Activated CD8-positive, alpha-beta memory T cell treated with anti-CD3 and anti-CD28 coated beads for 24 hours (primary cell): ENCODE results near the gene MAPK1IP1L.
"Not testable (repeated sequence)": the region's sequence is repeated elsewhere in the genome, so short reads cannot be mapped to it uniquely, and the experiment has no call there.

Source experiments
- DNase-seq: peaks from one replicate; pipeline ENCODE4 v3.0.0-alpha.2; 2020

Gene MAPK1IP1L

DNA sequence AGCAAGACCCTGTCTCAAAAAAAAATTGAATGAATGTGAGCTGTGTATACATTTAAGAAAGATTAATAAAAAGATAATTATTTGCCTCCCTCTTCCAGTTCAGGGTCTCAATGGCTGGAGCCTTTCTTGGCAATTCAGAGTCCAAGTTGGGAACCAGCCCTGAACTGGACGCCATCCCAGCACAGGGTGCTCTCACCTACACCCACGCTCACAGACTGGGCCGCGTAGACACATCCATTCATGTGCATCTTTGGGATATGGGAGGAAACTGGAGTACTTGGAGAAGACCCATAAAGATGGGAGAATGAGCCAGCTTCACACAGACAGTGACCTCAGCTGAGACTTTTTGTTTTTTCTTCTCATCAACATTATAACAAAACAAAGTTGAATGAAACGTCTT lies 6.5 kb downstream of the MAPK1IP1L start:
- DNase-seq: no peak

DNA sequence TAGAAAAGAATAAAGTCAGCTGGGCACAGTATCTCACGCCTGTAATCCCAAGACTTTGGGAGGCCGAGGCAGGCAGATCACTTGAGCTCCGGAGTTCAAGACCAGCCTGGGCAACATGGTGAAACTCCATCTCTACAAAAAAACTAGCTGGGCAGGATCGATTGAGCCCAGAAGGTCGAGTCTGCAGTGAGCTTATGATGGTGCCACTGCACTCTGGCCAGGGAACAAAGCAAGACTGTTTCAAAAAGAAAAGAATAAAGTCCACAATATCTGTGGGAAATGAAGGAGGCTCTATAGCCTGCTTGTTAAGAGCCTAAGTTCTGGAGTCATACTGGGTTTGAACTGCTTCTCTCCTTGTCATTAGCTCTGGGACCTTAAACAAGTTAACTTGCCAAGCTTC lies 7.9 kb downstream of the MAPK1IP1L start:
- no peak for DNase-seq

DNA sequence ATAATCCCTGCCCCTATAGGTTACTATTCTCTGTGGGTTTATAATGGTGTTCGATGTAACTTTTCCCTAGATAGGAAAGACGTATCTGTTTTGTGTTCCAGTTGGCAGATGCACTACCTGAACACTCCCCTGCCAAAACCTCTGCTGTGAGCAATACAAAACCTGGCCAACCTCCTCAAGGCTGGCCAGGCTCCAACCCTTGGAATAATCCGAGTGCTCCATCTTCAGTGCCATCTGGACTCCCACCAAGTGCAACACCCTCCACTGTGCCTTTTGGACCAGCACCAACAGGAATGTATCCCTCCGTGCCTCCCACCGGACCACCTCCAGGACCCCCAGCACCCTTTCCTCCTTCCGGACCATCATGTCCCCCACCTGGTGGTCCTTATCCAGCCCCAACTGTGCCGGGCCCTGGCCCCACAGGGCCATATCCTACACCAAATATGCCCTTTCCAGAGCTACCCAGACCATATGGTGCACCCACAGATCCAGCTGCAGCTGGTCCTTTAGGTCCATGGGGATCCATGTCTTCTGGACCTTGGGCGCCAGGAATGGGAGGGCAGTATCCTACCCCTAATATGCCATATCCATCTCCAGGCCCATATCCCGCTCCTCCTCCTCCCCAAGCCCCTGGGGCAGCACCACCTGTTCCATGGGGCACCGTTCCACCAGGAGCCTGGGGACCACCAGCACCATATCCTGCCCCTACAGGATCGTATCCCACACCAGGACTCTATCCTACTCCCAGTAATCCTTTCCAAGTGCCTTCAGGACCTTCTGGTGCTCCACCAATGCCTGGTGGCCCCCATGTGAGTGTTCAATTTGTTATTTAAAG lies 11.3 kb downstream of the MAPK1IP1L start:
- DNase-seq: no peak

DNA sequence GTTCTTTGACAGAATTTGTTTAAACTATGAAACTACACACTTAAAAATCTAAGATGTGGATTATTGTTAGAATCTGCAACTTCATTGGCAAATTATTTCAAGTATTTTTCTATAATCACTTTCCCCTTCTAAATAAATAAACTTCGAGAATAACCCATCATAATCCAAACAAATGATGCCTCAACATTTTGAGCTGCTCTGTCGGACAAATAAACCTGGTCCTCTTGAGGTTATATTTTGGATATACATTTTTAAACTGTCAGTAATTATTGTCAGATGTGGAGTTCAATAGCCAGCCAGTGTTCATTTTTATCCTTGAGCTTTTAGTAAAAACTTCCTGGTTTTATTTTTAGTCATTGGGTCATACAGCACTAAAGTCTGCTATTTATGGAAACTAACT lies 13.4 kb downstream of the MAPK1IP1L start:
- not testable (repeated sequence) for DNase-seq

DNA sequence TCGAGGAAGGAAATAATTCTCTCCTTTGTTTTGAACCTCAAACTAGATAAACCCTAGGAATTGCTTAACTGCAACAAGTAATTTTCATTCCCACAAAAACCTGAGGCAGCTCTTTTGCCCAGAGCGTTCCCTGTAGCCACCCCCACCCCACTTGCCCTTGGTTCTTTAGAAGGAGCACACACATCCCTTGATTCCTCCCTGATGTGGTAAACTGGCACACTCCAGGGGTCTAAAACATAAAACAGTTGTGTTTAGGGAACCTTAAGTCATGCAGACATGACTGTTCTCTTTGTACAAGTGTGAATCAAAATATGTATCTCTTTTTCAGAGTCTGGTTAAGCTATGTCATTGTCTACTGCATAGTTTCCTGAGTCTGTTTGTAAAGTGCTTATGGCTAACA lies 14.0 kb downstream of the MAPK1IP1L start:
- DNase-seq: no peak

DNA sequence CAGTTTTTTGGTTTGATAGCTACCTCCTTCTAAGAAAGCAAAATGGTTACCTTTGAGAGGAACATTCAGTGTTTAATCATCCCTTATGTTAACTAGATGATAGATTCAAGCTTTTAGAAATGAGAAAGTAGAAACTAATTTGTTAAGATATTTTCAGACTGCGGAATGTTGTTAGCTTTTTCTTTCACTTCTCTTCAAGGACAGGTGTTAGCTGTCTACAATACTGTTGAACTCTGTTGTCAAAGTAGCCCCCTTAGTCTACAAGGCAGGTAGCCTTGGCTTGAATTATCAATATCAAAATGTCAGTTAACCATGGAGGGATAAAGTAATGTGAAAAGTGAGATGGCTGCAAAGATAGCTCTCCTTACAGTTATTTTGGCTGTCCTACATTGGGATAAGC lies 14.8 kb downstream of the MAPK1IP1L start:
- no peak for DNase-seq

DNA sequence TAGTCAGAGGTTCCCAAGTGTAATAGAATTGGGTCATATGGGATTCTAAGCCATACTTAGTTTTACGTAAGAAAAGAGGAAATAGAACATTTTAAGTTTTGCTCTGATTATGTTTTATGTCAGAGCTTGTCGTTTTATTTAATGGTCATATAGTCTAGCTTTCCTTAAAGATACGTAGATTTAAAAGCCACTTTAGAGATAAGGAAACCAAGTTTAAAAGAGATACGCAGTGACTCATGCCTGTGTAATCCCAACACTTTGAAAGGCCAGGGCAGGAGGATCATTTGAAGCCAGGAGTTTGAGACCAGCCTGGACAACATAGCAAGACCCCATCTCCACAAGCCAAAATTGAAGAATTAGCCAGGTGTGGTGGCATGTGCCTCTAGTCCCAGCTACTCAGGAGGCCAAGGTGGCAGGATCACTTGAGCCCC lies 19.5 kb downstream of the MAPK1IP1L start:
- DNase-seq: no peak

DNA sequence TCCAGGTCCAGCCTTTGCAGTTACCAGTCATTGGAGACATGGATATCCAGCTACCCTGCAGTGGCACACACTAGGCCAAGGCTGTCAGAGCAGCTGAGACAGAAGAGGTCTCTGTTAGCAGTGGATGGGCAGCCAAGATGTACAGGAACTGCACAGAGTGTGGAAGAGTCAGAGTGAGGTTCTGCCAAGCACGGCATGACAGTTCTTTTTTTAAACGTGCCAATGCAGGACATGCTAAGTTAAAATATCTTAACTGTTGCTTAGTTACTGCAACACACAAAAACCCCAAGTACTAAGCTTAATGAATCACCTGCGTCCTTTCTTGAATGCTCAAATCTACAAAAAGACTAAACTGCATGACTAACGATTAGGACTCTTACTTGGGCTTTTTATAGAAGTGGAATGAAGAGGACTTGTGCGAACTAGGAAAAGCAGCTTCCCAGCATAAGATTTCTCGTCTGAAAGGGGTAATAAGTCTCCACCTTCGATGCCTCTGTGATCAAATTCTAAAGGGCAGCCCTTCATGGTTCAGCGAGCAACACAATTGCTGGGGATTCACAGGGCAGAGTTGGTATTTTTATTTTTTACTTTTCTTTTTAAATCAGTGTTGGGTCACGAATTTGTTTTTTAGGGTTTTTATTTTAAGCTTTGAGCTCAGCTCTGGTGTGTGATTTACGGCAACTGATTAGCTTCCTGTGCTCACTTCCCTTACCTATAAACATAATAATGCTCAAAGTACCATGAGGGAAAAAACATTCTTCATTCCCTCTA lies 20.6 kb downstream of the MAPK1IP1L start:
- no peak for DNase-seq

DNA sequence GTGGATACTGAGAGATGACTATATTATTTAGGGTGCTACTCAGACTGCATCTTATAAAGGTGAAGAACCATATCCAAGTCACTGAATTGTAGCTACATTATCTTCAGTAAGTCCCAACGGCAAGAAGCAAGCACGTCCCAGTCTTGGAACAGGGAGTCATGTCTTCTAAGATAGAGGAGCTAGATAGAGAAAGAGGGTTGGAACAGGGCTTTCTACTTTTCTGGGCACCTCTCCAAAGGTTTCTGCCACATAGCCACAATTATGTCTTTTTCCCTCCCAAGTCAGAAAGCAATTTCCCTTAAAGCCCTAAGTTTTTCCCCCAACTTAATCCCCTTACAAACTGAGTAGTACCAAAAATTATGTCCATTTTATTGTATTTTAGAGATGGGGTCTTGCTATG lies 22.4 kb downstream of the MAPK1IP1L start:
- DNase-seq: no peak

DNA sequence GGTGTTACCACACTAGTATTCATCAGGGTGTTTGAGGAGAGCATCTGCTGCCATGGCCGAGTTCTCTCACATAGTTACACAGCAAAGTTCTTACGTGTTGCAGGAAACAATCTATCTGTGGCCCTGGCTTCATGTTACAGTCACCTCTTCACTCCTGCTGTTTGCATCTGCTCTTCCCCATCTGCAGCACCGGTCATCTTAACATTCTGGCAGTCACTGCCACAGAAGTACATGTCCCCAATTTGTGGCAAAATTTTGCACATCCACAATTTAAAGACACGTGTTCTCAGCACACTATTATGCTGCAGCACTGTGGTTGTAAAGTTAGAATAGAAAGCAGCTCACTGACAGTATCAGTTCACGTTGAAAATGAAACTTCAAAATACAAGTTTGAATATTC lies 23.2 kb downstream of the MAPK1IP1L start:
- DNase-seq: no peak

DNA sequence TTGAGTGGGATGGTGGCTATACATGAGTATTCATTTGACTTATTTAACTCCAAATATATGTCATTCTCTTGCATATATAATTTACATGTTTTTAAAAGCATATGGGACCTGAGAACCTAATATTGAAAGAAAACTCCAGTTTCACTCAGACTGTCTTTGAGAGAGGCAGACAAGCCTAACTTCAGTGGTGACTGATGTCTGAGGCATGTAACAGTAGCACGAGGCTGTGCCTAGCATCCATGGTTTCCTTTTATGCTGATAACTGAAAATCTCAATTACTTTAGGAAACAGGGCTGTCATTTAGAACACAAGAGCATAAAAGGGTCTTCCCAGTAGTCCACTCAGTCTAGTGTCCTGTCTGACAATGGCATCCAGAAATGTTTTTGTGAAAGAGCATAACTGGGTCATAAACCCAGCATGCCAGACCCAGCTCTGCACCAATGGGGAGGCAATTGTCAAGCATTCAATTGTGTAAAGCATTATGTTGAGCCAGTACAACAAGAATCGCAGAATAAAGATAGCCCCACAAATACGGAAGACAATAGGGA lies 24.3 kb downstream of the MAPK1IP1L start:
- DNase-seq: no peak

DNA sequence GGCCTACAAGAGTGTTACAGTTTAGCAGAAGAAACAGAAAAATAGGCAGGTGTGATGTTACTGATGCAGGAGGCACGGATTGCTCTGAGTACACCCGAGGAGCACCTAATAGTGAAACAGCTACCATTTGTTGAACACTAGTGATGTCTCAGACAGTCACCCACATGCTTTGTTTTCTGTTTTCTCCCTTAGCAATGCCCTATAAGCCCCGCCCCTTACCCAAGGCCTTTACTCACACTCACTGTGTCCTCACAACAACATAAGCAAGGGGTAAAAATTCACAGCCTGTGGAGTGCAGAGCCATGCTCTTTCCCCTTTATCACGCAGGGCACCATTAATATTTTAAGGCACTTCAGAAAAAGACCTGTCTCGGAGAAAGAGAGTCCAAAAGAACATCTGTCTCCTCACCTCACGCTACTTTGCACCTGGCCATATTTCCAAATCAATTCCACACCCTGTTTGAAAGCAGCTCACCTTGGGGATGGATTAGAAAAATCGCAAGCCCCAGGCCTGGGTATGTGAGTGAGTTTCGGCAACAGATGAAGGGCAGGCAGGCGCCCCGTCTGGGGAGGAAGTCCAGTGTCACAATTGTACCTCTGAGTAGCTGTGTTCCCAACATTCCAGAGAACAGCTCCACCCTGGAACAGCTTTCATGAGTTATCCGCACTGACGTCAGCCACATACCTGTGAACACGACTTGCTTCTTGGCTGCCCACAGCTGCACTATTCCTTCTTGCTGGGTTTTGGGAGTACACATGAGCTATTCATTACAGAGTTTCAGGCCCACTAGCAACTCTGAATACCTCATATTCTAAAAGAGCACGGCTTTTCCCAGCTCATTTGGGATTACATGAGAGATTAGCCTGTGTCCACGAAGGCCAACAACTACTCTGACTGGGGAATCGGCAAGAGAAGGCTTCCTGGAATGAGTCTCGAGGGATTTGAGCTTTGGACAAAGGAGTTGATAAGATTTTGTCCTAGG lies 26.0 kb downstream of the MAPK1IP1L start:
- DNase-seq: no peak

DNA sequence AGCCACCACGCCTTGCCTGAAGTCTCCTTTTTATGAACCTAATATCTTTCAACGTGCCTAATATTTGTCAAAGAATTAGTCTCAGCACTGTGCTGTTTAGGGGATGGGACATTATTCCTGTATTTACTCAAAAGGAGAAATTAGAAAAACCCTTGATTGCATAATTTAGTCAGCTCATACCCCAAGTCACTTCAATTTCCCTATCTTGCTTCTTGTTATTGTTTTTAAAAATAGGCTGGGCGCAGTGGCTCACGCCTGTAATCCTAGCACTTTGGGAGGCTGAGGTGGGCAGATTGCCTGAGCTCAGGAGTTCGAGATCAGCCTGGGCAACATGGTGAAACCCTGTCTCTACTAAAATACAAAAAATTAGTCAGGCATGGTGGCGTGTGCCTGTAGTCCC lies 28.5 kb downstream of the MAPK1IP1L start:
- not testable (repeated sequence) for DNase-seq

DNA sequence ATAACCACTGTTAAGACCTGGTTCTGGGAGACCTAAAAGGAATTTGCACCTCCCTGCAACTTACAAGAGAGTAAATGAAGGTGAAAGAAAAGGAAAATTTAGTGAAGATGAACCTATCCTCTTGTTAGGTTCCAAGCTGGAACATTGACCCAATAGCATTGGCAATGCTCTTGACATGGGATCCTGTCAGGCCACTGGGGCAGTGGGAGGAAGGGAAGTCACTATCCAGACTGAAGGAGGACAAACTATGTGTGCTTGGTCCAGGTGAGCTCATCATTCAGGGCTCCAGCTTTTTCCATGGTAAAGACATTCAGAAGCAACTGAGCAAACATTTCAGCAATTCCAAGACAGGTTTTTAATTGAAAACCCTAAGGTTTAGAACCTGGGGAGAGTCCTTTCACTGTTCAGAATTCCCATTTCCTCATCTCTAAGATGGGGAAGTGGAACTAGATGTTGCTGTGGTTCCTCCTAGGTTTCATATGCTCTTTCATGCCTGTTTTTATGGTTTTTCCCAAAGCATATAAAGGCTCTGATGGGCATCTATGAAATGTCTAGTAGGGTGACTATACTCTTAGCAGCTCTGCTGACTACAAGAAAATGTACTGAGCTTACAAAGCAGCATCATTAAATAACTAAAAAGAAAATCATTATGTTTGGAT lies 33.1 kb downstream of the MAPK1IP1L start:
- DNase-seq: no peak

DNA sequence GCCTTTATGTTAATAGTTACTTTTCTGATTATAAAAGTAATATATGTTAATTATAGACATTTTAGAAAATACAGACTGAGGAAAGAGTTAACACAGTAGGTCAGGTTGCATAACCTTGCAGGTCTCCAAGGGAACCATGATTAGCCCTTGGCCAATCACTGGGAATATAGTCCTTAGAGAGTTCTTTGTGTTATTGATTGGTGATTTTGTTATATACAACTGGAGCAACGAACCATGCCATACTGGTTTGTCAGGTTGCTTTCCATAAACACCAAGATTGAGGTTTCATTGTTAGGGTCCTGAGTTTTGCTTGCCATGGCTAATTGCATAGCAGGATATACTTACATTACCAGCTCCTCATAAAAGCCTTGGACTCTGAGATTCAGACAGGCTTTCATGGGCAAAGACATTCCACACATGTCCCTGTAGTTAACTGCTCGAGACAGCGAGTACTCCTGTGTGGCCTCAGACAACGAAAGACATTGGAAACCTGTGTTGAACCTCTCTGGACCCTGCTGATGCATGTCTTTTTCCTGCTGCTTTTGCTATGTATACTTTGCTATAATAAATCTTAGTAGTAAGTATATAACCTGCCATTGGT lies 33.7 kb downstream of the MAPK1IP1L start:
- DNase-seq: no peak

DNA sequence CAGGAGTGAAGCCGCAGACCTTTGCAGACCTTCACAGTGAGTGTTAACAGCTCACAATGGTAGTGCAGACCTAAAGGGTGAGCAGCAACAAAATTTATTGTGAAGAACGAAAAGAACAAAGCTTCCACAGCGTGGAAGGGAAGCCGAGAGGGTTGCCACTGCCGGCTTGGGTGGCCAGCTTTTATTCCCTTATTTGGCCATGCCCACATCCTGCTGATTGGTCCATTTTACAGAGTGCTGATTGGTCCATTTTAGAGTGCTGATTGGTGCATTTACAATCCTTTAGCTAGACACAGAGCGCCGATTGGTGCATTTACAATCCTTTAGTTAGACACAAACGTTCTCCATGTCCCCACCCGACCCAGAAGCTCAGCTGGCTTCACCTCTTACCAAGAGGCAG lies 35.5 kb downstream of the MAPK1IP1L start:
- no peak for DNase-seq

DNA sequence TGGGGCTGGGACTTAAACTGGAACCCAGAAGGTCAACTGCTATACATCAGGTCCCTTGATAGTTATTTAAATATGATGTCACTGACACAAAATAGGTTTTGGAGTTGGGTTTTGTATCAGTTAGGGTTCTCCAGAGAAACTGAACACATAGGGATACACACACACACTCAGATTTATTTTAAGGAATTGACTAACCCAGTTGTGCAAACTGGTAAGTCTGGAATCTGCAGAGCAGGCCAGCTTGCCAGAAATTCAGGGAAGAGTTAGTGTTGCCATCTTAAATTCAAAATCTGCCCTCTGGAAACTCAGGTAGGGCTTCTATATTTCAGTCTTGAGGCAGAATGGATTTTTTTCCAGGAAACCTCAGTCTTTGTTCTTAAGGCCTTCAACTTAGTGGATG lies 36.9 kb downstream of the MAPK1IP1L start:
- DNase-seq: no peak

DNA sequence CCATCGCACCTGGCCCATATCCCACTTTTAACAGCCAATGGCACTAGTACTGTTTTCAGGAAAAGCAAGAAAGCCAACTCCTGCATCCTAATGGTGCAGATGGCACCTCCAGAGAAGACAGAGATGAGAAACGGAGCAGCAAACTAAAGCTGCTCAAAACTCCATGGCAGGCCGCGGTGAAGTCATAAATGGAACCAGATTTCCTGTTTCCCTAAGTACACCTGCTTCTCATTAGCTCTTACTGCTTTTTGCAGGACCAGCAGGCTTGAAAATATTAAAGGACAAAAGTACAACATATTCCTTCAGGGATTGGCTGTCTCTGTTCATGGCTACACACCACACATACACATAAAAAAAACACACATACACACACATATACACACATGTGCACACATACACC lies 40.9 kb downstream of the MAPK1IP1L start:
- DNase-seq: no peak

DNA sequence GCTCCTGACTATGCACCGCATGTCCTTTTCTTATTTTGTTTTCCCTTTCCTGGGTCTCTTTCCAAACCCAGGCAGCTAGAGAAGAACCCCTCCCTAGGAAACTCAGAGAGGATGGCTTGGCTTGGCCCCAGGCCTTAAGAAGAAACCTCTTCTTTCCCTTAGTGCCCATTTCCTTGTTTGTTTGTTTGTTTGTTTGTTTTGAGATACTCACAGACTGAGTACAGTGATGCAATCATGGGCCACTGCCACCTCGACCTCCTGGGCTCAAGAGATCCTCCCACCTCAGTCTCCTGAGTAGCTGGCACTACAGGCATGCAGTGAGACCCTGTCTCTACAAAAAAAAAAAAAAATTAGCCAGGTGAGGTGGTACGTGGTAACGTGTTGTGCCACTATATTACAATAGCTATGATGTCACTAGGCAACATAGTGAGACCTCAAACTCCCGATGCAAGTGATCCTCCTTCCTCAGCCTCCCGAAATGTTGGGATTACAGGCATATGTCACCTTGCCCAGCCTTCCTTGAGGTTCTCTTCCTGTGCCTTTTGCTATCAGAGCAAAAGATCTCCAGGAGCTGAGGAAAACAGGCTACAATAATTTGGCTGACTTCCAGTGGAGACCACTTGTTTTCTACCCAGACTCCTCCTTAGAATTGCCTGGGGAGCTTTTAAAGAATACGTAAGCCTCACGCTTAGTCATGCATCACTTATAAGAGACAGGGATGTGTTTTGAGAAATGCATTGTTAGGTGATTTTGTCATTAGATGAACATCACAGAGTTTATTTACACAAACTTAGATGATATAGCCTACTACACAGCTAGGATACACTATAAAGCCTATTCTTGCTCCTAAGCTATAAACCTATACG lies 43.1 kb downstream of the MAPK1IP1L start:
- no peak for DNase-seq

DNA sequence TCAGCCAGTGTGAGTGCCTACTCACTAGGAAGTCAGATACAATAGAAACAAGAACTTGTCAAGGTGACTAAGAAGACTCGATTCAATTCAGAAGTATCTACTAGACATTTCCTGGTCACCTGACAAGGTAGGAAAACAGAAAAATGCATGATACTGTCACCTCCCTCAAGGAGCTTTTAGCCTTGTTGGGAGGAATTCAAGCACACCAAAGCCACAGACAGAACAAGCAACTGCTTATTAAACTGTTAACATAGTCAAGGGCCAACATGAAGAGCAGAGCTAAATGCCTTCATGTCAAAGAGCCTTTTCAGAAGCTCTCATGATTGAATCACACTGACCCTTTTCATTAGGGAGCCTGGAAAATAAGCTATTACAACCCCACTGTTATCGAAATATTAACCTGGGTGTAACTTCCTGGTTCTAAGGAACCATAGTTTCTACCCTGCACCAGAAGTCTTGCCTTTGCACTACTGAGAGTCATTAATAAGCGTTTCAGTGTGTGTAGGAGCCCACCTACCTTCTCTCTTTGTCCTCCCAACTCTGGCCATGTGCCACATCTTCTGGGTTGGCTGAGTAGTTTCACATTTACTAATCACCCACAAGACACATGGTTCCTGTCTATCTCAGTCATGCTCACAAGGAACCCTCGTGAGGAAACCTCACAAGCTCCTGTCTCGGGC lies 46.6 kb downstream of the MAPK1IP1L start:
- DNase-seq: peak; percentile 77
